GM19351 (cell line): ENCODE results near the gene PRKCE.

Experiments used
- ATAC-seq: cut with Tn5 transposase; IDR thresholded peaks from one replicate; pipeline ENCODE4 v1.9.1; 2021; ENCODE audit warnings: mild to moderate bottlenecking, moderate library complexity; ENCODE audit not compliant: unreplicated experiment

PRKCE gene

DNA sequence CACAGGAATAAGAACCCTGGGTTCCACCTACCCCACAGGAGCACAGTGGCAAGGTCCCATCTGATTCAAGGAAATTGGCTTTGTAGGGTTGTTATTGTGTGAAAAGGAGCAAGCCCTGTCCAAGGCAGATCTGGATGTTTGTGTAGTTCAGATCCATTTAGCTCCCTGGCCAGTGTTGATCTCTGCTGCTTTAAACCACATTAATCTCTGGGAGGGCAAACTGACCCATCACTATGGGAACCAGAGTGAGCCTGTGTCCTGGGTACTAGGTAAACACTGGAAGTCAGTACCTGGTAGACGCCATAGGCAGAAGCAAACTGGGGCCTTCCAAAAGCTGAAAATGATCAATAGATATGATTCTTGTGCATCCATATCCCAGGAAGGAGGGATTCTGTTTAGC lies 374.2 kb downstream of the PRKCE start:
- ATAC-seq = no peak

DNA sequence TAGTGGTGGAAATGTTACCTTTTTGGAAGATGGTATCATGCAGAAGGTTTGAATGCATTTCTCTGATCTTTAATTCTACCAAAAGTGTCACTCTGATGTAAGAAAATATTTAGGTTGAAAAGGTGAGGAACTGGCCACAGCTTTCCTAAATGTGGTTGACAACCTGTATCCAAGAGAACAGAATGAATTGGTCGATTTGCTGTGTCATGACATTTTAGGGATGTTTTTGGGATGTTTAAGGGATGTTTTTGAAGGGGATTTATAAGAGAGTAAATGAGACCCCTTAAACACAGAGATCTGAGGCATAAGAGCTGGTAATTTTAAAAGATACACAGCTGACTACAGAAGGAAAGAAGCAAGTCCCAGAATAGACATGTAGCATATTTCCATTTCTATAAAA lies 375.0 kb downstream of the PRKCE start:
- ATAC-seq = no peak

DNA sequence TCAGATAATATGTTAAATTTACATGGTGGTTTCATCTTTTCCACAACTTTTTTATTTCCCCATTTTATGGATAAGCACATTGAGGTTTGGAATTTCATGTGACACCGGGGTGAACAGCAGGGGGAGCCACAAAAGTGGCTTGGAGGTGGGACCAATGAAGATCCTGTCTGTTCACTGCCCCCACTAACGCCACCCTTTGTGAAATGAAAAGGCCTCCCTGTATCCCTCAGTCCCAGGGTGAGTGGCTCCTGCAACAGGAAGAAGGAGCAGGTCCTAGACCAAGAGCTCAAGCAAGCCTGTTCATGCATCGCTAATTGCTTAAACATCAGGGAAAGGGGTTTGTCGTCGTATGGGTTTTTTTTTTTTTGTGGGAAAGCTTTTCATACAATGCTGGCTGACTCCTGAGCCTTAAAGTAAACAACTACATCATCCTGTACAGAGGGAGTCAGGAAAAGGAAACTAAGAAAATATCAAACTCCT lies 377.9 kb downstream of the PRKCE start:
- ATAC-seq = no peak

DNA sequence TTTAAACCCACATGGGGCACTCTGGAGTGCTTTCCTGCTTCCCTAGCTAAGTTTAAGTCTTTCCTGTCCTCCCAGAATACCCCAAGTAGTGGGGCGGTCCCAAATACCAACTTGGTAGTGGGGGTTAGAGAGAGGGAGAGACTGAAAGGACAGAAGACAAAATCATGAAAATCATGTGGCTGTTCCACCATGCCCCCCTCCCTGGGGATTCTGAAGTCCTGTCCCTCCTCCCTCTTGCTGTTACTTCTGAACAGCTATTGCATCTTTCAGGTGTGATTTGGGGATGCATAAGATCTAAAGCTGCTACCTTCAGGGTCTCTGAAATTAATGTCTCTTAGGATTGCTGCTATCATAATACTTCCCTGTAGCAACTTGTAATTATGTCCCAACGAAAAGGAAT lies 378.9 kb downstream of the PRKCE start:
- ATAC-seq = no peak

DNA sequence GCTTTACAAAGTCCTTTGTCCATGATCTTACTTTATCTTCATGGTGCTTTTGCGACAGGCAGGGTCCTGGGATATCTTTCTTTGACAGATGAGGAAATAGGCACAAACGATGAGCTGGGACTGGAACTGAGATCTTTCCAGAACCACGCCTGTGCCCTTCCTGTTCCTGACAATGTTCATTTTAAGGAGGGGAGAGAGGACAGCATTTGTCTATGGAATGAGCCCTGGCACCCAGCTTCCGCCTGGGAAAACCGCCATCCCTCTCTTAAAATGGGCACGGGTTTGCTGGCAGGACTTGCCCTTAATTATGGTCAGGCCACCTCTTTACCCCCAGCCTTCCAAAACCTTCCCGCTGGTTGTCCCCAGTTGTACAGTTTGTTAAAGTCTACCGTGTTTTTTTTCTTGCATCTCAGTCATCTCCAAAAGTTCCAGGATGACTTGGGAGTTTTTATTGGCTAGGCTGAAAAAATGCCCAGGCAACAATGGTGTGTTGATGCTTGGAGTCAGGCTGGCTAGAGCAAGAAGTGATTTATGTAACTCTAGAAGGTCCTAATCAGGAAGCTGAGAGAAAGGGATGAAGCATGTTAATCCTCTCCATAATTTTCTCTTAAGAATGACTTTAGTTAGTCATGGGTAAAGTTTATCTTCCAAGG lies 380.8 kb downstream of the PRKCE start:
- ATAC-seq = no peak

DNA sequence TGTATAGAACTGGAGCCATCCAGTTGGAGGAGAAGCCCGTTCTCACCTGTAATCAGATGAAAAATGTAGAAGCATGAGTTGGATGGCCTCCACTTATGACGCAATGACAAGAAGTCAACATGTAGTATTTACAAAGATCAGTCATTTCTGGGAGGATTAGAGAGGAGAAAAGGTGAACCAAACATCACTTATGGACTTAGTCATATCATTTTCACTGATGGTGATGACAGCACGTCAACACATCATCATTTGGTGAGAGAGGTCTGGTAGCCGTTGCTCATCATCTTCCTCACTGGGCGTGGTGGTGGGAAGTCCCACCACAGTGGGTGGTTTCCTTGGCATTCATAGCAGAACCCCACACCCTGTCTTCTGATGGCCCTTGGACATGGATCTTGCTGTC lies 381.5 kb downstream of the PRKCE start:
- no peak for ATAC-seq

DNA sequence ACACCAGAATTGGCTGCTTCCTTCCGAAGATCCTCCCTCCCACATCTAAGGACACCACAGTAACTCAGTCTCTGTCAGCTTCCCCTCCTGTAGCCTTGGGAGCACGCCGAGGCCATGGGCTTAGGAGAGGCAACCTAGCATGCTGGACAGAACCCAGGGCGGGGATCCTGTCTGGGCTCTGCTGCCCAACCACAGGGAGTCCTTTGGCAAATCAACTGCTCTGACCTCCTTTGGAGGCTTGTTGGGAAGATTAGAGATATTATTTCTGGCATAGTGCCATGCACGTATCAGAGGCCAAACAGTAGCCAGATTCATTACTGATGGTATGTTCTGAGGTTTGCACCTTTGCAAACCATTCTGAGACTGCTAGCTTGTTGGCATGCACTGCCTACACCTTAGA lies 383.1 kb downstream of the PRKCE start:
- no peak for ATAC-seq

DNA sequence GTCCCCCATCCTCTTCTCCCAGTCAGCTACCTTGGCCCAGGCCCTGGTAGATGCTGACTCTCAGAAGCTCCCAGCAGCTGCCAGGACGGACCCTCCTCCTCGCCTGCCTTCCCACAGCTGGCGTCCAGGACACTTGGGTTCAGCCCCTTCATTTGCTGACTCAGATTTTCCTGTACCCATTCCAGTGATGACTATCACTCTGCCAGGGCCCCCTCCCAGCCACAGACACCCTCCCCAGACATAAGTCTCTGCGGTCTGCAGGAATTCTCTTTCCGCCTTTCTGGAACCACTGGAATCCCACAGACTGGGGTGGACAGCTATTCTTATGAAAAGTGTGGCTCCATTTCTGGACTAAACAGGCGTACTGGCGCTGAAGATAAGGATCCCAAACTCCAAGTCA lies 385.5 kb downstream of the PRKCE start:
- no peak for ATAC-seq

DNA sequence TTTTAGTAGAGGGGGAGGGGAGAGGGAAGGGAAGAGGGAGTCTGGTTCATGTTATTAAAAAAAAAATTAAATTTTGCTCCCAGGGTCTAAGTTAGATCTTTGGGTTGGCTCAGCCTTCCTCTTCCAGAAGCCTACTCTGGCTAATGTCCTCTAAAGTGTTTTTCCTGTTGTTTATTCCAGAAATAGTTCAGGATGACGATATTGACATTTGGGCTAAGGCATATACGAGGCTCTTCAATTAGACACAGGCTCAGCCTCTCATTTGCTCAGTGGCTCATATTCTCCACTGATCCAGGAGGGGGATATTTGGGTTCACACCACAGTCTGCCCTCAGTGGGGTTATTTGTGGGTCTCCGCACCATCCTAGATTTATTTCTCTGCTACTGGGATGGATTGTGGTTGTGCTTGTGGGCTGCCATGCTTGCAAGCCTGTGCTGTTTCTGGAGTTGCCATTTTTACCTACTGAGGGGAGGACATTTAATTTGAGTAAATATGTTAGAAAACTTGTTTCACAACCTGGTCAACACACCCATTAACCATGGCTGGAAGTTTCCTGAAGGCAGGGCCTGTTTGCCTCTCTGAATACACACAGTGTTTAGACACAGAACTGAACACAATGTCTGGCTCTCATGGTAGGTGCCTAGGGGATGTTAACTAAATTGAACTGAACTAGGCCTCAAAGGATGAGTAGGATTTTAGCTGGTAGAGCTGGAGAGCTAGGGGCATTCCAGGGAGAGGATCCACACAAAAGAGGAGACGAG lies 388.2 kb downstream of the PRKCE start:
- no peak for ATAC-seq

DNA sequence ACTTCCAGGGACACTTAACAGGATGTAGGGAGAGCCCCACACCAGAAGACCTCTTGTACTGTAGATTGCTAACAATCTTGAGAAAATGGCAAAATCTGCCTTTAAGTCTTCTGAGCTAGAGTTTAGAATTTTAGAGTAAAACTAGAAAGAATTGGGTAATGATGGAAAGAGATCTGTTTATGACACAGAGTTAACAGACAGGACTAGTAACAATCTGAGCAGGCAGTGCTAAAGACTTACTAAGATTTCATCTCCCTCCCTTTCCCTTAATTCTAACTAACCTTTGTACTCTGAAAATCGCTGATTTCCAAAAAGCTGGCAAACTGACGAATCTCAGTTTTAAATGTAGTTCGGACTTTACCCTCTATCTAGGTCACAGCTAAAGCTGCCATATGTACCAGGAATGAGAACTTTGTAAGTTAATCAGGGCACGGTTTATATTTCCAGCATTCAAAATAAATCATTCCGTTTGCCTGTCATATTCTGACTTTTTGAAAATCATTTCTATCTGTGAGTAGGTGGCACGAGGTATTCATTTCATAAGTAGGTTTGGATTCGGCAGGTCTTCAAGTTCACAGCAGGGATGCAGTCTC lies 389.2 kb downstream of the PRKCE start:
- ATAC-seq = no peak

DNA sequence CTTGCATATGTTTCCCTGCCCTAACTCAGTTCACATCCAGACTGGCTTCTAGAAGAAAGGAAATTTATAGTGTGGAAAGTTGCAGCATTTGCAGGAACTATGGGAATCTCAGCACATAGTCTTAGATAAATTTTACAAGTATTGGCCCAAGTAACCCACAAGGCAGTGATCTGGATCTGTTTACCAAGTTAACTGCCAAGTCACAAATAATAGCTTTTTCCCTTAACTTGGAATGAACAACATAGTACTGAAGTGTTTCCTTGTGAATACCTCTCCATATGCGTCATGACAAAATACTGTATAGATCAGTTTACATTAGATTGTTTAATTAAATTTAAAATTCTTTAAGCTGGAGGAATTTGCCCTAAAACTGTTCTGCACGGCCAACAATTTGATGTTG lies 390.0 kb downstream of the PRKCE start:
- ATAC-seq = no peak

DNA sequence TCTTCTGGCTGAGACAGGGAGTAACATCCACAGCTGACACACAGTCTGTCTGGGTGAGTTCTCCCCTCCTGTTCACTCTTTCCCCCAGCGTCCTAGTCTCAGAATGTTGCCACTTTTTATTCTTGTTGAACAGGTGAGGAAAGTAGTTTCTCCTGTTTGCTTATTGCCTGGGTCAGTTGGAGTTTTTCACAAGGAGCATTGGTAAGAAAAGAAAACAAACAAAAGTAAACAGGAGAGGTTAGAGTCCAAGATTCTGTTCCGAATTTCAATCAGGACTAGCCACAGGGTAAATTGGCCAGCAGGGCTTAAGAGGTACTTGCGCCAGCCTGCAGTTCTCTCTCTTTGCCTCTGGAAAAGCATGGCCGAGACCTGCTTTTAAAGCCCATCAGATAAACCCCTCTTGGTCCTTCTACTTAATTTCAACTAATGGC lies 390.7 kb downstream of the PRKCE start:
- no peak for ATAC-seq

DNA sequence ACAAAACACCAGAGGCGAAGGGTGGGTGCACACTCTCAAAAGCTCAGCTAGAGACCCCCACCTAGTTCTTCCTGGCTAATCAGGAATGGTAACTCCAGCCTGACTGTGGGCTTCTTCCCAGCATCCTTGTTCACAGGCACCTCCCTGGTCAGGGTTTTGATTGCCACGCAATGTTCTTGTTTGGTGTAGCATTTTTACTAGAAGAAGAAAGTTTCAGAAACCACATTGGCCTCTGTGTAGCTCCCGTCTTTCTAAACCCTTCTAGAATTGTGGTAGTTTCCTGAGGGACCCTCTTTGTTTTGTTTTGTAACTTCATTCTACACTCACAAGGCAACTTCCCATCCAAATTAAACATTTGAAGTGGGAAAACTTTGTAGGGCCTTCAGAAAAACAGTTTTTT lies 391.2 kb downstream of the PRKCE start:
- no peak for ATAC-seq

DNA sequence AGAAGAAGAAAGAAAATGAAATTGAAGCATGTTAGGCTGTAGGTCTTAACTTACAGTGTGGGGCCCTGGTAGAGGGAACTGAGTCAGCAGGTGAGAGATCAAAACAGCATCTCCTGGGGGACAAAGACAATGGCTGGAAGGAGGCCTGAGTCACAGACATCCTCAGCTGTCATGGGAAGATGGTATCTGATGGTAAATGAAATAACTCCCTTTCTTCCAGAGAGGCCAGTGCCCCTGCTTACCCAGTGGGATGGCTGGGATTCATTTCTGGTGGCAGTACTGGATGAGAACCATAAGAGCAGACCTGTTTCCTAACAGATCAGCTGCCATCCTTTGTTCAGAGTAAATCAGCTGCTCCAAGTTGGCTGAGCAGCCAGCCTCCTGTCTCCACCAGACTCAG lies 394.4 kb downstream of the PRKCE start:
- ATAC-seq = no peak

DNA sequence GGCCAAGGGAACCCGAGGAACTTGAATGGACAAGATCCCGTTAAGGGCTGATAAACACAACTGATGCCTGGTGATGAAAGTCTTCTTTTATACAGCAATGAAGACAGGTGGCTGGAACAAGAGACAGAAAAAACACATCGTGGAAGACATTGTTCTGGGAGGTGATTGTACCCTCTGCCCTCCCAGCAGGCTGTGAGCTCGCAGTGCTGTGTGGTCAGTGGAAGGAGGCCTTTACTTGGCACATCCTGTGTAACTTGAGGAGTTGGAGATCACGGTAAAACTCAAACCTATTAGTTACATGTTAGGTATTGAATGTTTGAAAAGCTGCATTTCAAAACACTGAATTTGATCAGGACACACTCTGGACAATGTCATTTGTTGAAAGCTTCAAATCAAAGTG lies 395.8 kb downstream of the PRKCE start:
- no peak for ATAC-seq

DNA sequence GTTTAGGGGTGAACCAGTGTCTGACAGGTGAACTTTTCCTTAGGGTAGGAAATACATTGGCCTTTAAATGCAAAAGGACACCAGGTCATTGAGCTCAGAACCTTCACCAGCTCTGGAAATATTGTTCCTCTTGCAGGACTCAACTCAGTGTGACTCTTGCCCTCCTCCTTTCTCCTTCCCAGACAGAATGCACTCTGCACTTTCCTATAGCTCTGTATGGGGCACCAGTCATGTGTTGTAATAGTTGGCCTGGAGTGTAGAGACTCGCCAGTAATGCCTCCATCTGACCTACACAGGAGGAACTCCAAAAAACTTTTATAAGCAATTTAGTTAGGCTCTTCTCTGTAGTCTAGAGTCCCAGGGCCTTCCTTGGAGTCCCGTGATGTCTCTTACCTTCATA lies 397.2 kb downstream of the PRKCE start:
- no peak for ATAC-seq

DNA sequence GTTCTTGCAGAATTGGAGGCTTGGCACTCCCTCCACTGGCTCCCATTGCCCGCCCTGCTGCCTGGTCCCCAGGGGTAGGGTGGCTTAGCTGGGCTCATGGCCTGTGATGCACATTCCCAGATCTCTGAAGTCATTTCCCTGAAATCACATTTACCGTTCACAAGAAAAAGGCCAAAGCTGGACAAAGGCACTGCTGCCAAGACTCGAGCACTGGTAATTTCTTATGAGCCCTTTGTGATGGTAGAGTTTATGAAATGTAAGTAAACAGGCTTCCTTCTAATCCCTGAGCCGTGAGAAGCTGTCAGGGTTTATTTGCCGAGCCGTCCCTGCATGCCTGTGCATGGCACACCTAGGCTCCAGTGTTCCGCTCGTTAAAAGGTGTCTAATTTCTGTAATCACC lies 398.6 kb downstream of the PRKCE start:
- ATAC-seq = no peak

DNA sequence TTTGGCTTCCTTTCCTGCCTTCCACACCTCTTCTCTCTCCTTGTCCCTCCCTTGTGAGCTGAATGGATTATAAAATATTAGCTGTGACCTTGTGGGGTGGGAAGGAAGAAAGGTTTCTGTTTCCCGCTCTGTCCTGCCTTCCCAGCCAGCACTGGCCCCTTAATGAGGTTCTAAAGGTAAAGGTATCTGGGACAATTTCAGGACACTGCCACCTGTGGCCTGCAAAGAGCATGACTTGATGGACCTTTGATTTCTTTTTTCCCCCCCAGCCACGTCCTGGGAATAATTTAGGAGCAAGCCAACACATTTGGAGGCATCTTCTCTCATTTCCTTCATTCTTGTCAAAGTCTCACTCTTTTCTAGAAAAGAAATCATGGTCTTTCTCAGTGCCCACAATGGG lies 399.0 kb downstream of the PRKCE start:
- no peak for ATAC-seq

DNA sequence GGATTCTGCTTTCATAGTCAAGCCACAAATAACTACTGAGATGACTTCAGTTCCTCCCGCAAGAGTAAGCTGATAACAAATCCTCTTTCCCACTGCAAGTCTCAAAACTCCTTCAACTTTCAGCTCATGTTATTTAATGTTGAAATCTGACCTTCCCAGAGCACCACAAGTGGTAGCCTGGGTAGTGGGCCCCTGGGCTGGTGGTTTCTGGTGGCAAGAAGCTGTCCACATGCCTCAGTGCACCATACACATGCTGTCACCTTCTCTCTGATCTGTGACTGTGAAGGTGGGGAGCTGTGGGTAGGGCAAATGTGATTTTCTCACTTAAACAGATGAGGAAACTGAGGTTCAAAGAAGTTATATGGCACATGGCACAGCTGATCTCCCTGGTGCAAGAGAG lies 399.6 kb downstream of the PRKCE start:
- ATAC-seq = no peak

DNA sequence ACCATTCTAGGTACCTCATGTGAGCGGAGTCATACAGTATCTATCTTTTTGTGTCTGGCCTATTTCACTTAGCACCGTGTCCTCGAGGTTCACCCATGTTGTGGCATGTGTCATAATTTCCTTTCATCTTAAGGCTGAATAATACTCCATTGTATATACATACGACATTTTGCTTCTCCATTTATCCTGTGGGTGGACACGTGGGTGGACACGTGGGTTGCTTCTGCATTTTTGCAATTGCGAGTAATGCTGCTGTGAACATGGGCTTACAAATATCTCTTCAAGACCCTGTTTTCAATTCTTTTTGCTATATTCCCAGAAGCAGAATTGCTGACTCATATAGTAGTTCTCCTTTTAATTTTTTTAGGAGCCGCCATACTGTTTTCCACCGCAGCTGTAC lies 402.1 kb downstream of the PRKCE start:
- ATAC-seq = no peak

DNA sequence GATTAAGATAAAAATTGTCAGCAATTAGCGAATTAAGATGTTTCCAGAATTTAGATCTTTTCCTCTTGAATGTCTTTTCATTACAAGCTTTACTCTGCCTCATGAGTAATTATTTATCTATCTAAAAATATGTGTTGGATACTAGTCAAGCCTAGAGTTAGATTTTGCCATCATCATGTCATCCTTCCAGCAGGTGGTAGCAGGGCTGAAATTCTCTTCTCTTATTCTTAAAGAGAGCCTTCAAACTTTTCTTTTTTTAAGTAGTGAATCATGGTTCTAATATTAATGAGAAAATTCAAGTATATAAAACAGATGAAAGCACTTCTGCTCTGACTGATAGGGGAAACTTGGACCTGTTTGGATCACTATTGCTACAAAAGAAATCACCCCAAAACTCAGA lies 405.1 kb downstream of the PRKCE start:
- no peak for ATAC-seq

DNA sequence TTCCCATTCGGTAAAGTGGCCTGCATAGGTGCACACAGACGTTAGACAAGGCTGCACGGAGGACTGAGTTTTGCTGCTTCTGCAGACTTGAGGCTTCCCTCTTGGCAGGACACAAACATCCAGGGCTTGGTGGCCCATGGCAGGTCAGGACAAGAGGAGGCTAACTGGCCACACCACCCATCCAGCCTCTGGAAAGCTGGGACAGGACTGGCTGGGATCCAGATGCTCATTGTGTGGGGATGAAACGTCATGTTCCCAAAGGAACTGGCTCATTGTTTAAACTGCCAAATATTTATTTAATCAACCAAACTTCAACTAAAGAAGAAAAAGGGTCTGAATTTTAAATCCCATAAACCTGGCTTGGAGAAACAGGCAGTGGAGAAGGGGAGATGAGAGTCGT lies 406.7 kb downstream of the PRKCE start:
- no peak for ATAC-seq
